Gastrocnemius medialis (tissue), 4 donors: ENCODE results near the gene CNKSR3.

Experiments
- CTCF ChIP-seq, 5 experiments: fragments of 450-650 bp in 3 of 5; fragments of 200-600 bp in 2 of 5; sonication (generic) in 2 of 5; IDR thresholded peaks in 4 of 5; conservative IDR thresholded peaks in 1 of 5; 1 replicate in 4 of 5; 2 replicates in 1 of 5; pipeline ENCODE4 v1.5.1; 2016 to 2019; ENCODE audit warnings: antibody characterized with exemption in 5 of 5, mild to moderate bottlenecking in 3 of 5, moderate library complexity in 3 of 5
- POLR2A ChIP-seq, 2 donors: fragments of 450-650 bp; IDR thresholded peaks; one replicate each; pipeline ENCODE4 v1.6.1; 2017; ENCODE audit warnings: antibody characterized with exemption in 2 of 2, mild to moderate bottlenecking in 2 of 2, moderate library complexity in 2 of 2

GRCh38 chr6:154500769-154501577, 9.5 kb downstream of the CNKSR3 start:
- no peak for TF ChIP-seq POLR2A (IDR thresholded peaks at IDR 0.05)
- no peak for TF ChIP-seq CTCF (IDR thresholded peaks at IDR 0.05 in 4 of 5, conservative IDR thresholded peaks at IDR 0.05 in 1 of 5)
